Measurements from ENCODE around the gene INS. TPM values are rescaled to one million over a fixed set of nuclear protein-coding genes. Genes with fewer than 3 reads are reported as not detected.

The INS gene
- not detected for total RNA-seq
- long read RNA-seq, result 0 reads

- intact Hi-C loops (cut with DNase I), result no loop called here
- no peak for DNase-seq
Observed at GRCh38 chr11:2160736-2161259, at the start of gene INS. INS (minus strand) TSS chr11:2161209; CDS start chr11:2160971, 238 bp downstream.

GRCh38 chr11:2210366-2211112, 49.5 kb upstream of the INS start:
- Histone ChIP-seq H3K27me3 (ENCODE audit: low read depth) (peaks cover 4% of the 10 kb centered on the region), H3K4me3 (no peak overlapping the region), H3K4me1 (no peaks in the 10 kb centered on the region), H3K27ac (no peak overlapping the region), H3K9me3 (no peaks in the 10 kb centered on the region), H3K36me3 (no peaks in the 10 kb centered on the region)
- TF ChIP-seq CTCF (IDR thresholded peaks at IDR 0.05), result no peak
- no peak for ATAC-seq
- DNase-seq, result peak; percentile 28
- intact Hi-C loops (cut with DNase I), result no loop called here

More at GRCh38 chr11:2160736-2161259, at the start of gene INS:
- TF ChIP-seq CTCF (IDR thresholded peaks at IDR 0.05), result no peak
- no peaks in the 10 kb centered on the region for H3K36me3 ChIP-seq
- no peaks in the 10 kb centered on the region for H3K9me3 ChIP-seq
- ATAC-seq, result no peak
- H3K4me1 ChIP-seq, result no peaks in the 10 kb centered on the region
- H3K27me3 ChIP-seq (ENCODE audit: low read depth), result peaks cover 57% of the 10 kb centered on the region
- no peak within 1 kb of the TSS for H3K27ac ChIP-seq
- no peak within 1 kb of the TSS for H3K4me3 ChIP-seq

- no peaks in the 10 kb centered on the region for H3K9me3 ChIP-seq
- intact Hi-C loops (cut with DNase I), result no loop called here
- H3K4me3 ChIP-seq, result no peak overlapping the region
- no peak for ATAC-seq
- peaks cover 4% of the 10 kb centered on the region for H3K27me3 ChIP-seq (ENCODE audit: low read depth)
- H3K4me1 ChIP-seq, result no peaks in the 10 kb centered on the region
- H3K27ac ChIP-seq, result no peak overlapping the region
- no peak for DNase-seq
- no peaks in the 10 kb centered on the region for H3K36me3 ChIP-seq
- no peak for TF ChIP-seq CTCF (IDR thresholded peaks at IDR 0.05)
Observed at GRCh38 chr11:2209900-2210321, 48.9 kb upstream of the INS start.

GRCh38 chr11:2209370-2209801, 48.4 kb upstream of the INS start:
- ATAC-seq, result no peak
- no peak for DNase-seq
- Histone ChIP-seq H3K4me1 (no peaks in the 10 kb centered on the region), H3K4me3 (no peak overlapping the region), H3K9me3 (no peaks in the 10 kb centered on the region), H3K27ac (no peak overlapping the region), H3K27me3 (ENCODE audit: low read depth) (peaks cover 4% of the 10 kb centered on the region), H3K36me3 (no peaks in the 10 kb centered on the region)
- intact Hi-C loops (cut with DNase I), result no loop called here
- no peak for TF ChIP-seq CTCF (IDR thresholded peaks at IDR 0.05)

GRCh38 chr11:2208691-2209369, 47.8 kb upstream of the INS start:
- Histone ChIP-seq H3K4me1 (no peaks in the 10 kb centered on the region), H3K36me3 (no peaks in the 10 kb centered on the region), H3K27me3 (ENCODE audit: low read depth) (peaks cover 4% of the 10 kb centered on the region), H3K9me3 (no peaks in the 10 kb centered on the region), H3K4me3 (no peak overlapping the region), H3K27ac (no peak overlapping the region)
- ATAC-seq, result no peak
- DNase-seq, result peak; percentile 54
- intact Hi-C loops (cut with DNase I), result no loop called here
- no peak for TF ChIP-seq CTCF (IDR thresholded peaks at IDR 0.05)

All from lower lobe of right lung (tissue), 2 donors.